ENCODE results near the gene GGCT.

The GGCT gene

DNA sequence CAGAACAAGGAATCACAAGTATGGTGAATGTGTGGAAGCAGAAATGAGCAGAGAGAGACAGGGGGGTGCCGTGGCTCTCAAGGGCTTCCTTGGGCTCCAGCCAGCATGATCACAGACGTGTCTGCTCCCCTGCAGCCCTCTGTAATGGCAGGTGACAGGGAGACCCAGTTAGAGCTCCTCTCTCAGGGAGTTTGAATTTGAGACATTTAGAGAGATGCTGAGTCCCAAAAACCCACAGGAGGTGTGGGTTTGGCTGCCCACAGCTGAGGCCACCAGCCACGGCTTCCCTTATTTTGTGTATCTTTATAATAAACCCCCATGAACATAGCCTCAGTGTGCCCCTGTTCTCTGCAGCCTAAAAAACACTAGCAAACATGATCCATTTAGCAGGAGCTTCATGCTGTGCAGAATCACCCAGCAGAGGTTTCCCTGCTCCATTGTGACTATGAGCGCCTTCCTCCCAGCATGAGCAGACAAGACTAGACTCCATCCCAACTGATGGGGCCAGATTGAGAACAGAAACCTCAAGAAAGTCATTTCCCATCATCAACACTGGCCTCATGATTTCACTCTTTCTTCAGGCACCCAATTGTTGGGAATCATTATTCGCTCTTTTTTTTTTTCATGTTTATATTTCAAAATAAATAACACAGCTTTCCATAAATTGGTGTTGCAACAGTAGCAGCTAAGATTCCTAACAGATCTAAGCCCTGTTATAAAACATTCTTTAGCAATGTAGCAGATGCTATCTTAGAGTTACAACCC lies 39.4 kb downstream of the GGCT start:
- no peak for DNase-seq (ENCODE audit: low read depth in 2 of 3, low spot score in 1 of 3)

DNA sequence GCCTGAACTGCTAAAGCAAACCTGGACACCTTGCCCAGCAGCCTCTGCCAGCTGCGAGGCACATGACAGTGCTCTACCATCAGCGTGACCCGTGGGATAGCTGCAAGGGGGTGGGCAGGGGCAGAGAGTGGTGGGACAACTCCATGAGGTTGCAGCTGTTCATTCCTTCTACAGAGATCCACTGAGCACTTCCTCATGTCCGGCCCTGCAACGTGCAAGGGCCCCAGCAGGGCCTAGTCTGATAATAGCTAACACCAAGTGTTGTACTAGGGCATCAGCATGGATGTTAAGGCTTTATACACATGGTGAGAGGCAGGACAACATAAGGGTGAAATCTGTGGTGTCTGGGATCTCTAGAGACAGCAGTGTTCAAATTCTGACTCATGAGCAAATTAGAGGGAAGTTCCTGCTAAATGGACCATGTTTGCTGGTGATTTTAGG lies 40.4 kb downstream of the GGCT start:
- no peak for DNase-seq (ENCODE audit: low read depth in 2 of 3, low spot score in 1 of 3)

DNA sequence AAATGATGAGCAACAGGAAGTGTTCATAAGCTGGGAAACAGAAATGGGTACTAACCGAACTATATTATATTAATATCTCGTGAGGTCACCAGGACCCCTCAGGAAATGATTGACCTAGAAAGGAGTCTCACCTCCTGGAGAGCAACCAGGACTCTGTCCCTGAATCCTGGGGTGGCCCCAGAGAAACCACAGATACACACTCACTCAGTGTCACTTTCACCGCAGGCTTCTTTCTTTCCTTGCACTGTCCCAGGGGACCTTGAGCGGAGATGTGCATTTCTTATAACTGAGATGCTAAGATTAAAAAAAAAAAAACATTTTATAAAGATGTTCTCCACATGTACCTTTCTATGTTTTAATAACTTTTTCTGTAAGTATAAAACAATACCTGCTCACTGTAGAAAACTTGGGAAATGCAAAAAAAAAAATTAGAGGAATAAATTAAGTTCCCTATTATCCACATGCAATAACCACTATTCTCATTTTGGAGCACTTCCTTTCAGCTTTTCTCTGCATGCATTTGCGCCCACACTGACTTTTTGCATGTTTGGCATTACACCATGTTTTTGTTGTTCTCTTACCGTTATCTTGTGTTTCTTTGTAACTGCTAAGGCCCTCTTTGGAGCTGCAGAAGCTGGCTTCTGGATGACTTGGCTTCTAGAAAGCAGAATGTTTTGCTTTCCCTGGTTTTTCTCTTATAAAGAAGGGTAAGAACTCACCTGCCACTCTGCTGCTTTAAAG lies 41.1 kb downstream of the GGCT start:
- no peak for DNase-seq (ENCODE audit: low read depth in 2 of 3, low spot score in 1 of 3)

DNA sequence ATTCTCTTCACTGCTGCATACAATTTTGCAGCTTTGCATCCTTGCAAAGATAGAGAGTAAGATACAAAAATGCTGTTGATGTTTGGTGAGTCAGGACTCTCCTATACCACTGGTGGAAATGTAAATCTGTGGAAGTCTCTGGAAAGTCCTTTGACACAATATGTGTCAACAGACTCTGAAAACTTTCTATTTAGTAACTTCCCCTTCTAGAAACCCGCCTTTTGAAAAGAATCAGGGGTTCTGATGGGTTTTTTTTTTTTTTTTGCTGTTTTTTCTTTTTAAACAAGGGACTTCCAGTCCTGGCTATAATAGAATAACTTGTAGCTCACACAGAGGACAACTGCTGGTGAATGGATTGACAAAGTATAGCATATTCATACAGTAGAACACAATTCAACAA lies 42.5 kb downstream of the GGCT start:
- no peak for DNase-seq (ENCODE audit: low read depth in 2 of 3, low spot score in 1 of 3)

DNA sequence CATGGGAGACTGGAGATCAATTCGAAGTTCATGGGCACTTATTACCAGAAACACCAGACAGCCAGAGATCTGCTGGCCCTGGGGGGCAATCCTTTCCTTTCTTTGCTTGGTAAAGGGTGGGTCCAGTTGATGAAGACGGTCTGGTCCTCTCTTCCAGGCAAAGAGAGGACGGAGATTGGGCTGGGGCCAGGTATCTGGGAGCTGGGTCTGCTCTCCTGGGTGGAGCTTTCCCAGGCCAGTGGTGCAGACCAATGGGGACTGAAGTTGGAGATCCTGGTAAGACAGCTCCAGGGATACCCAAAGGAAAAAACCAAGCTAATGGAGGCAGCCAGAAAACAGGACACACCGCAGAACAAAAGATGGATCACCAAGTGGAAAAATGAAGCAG lies 44.4 kb downstream of the GGCT start:
- DNase-seq (ENCODE audit: low read depth in 2 of 3, low spot score in 1 of 3), result no peak

DNA sequence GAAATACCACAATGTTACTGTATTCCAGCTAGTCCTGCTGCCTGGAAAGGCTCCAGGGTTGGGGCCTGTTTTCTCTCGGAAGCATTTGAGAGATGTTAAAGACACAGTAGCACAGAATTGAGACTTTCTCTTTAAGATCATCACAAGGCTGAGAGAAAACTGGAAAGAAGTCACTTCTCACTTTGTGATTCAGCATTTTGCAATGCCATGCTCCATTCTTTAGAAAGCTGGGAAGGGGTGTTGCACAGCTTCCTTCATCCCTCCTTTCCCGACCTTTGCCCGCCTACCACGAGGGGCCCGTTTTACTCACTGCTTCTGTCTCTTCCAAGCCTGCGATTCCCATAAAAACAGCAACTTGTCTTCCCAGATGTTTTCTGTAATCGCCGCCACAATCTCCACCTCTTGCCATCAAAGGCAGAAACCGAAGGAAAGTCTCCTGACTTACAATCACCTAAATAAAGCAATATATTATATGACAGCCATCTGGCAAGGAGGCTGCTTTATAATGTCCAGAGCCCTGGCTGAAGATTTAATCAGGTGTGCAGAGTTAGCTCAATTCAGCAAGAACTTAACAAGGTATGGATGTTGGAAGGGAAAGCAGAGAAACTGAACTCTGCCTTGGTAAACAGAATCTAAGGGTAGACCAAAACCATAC lies 44.9 kb downstream of the GGCT start:
- no peak for DNase-seq (ENCODE audit: low read depth in 2 of 3, low spot score in 1 of 3)

DNA sequence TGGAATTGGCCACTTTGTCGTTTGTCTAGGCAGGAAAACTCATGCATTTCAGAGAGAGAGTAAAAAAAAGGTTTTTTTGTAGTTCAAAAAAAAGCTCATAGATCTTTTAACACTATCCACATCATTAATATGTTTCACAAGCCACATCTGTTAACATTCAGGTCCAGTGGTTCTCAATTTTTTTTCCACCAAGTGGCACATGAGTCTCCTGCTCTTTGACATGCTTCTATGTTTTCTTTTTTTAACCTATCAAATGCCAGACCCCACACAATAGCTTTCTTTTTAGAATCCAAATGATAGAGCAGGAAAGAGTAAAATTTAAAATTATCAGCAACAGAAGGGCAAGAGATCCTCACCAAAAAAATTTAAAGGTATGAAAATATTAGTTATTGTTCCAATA lies 46.3 kb downstream of the GGCT start:
- DNase-seq (ENCODE audit: low read depth in 2 of 3, low spot score in 1 of 3), result no peak

DNA sequence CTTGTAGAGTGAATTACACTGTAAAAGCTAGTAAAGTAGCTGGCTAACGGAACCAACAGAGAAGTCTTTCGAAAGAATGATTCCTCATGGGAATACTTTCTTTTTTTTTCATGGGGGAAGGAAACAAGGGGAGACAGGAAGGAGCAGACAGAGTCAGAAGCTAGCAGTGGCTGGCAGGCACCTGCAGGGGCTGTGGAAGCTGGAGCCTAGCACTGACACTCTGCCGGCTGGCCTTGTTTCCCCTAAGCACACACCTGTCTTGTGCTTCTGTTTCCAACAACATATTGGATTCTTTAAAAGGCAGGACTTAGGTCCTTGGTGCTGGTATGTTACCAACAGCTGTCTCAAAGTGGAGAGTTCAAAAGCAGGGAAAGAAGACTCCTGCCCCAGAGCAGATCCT lies 50.7 kb downstream of the GGCT start:
- DNase-seq (ENCODE audit: low read depth in 2 of 3, low spot score in 1 of 3), result no peak

DNA sequence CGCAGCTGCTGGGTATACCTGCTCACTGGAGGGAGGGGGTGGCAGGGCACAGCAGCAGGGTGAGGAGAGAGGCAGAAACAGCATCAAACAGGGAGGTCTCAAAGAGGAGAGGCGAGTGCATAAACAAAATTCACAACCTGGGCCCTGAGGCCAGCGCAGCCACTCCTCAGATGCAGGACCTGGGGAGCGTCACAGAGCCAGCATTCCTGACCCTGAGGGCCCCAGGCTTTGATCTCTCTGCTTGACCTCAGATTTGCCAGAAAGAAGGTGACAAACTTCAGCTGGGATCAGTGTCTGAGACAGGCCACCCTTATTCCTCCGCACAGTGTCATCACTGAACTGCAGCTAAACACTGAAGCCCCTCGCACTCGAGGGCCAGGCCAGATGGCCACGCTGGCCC lies 51.6 kb downstream of the GGCT start:
- no peak for DNase-seq (ENCODE audit: low read depth in 2 of 3, low spot score in 1 of 3)

DNA sequence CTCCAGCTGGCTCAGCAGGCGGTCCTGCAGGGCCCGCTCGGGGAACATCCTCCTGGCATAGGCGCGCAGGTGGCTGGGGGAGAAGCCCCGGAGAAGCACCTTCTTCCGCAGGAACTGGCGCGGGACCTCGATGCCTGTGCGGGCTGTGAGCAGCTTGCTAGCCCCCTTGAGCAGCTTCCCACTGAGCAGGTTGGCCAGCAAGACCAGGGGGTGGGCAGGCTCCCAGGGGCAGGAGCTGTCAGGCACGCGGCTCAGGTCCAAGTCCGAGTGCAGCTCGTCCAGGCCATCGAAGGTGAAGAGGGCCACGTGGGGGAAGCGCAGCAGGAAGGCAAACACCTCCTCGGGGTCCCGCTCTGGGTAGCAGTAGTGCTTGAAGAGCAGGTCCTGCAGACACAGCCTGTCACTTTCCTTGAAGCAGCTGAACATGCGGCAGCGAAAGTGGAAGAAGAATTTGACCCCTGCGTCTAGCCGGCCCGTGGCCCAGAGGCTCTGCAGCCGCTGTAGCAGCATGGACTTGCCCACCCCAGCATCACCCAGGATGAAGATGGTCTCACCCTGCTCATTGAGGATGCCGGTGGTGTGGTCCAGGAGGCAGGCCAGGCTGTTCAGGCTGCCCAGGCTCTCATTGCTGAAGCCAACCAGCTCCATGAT lies 52.2 kb downstream of the GGCT start:
- DNase-seq (ENCODE audit: low read depth in 2 of 3, low spot score in 1 of 3), result no peak

DNA sequence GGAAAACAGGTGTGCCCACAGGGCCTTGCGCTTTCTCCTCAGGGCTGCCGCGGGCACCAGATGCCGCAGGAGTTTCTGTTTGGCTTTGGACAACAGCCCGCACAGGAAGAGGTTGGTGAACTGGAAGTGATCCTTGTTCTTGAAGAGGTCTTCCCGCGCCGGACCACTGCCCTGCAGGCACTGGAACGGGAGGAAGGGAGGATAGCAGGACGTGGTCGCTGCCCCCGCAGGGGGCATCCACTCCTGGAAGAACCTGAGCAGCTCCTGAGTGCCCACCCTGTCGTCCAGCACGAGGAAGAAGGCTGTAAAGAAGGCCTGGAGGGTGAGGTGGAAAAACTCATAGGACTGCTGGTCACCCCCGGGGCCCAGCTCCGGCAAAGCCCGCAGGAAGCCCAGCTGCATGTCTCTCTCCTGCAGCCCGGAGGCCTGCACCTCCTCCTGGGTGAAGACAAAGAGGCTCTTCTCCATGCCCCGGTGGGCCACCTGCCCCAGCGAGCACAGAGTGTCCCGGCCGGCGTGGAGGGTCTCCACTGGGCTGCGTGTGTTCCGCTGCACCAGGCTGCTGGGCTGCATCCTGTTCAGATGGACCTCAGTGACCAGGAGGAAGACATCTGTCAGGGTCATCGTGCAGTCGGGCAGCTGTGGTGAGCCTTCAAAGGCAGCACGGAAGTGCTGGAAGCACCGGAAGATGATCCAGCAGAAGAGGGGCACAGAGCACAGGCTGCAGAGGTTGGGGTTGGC lies 52.9 kb downstream of the GGCT start:
- DNase-seq (ENCODE audit: low read depth in 2 of 3, low spot score in 1 of 3), result no peak

DNA sequence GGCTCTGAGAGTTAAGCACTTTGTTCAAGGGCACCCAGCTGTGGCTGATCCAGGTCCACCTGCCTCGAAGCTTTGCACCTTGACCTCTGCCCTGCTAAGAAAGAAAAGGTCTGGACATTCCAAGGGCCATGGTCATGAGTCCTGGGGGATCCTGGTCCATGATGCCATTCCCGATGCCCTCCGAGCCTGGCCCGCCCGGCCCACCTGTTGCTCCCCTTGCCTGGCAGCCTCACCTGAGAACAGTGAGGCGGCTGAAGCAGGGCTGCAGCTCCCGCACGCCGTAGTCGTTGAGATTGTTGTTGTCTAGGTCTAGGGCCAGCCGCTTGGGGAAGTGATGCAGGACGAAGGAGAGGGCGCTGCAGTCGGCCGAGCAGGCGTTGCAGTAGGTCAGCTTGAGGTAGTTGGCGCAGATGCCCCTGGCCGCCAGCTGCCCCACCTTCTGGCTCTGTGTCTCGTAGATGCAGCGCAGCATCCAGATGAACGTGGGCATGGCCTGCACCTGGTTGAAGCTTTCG lies 53.6 kb downstream of the GGCT start:
- no peak for DNase-seq (ENCODE audit: low read depth in 2 of 3, low spot score in 1 of 3)

DNA sequence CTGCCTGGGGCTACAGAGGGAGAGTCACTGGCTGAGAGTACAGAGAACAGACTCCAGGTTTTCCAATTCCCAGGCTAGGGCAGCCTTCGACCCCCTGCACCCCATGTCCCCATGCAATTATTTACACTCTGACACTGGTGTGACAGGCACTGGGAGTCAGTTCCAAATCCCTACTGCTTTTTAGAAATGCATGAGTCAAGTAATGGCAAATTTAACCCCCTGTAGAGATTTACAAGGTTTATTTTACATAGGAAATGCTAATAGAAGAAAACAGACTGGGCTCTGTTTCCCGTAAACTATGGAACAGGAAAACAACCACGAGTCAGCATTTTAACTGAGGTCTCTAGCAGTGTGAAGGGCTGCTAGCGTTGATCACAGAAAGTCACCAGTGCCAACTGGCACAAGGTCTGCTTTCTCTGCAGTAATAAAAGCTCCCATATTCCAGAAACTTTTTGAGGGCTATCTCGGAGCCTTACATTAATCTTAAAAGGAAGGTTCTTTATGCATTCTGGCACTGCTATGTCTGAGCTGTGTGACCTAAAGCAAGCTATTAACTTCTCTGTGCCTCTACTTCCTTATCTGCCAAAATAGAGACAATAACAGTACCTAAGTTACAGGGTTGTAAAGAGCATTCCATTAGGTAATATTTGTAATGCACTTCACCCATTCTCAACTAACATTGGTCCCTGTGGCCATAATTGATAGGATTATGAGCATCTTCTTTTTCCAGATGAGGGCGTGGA lies 54.2 kb downstream of the GGCT start:
- DNase-seq (ENCODE audit: low read depth in 2 of 3, low spot score in 1 of 3), result no peak

DNA sequence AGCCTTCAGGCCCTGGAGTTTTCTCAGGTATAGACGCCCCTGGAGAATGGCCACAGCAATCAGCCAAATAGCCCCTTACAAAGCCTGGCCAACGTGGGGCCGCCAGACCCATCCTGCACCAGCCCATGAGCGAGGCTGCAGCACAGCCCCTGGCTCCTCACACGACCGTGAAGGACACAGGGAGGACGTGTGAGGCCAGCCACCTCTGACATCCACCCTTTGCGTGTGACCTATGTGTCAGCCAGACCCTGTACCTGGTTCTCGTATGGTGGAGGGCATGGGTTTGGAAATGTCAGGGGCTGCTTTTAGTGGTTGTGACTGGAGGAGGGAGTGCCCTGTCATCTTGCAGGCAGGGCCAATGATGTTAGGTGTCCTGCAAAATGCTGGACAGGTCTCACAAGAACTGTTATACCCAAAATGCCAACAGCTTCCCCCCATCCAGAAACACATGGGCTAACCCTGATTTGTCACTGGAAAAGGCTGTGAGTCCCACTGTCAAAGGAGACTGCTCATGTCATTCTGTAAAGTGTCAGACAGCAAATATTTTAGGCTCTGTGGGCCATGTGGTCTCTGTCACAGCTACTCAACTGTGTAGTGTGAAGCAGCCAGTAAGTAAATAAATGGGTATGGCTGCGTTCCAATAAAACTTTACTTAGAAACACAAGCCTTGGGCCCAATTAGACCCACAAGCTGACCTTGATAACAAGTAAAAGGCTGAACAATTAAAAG lies 56.0 kb downstream of the GGCT start:
- no peak for DNase-seq (ENCODE audit: low read depth in 2 of 3, low spot score in 1 of 3)

DNA sequence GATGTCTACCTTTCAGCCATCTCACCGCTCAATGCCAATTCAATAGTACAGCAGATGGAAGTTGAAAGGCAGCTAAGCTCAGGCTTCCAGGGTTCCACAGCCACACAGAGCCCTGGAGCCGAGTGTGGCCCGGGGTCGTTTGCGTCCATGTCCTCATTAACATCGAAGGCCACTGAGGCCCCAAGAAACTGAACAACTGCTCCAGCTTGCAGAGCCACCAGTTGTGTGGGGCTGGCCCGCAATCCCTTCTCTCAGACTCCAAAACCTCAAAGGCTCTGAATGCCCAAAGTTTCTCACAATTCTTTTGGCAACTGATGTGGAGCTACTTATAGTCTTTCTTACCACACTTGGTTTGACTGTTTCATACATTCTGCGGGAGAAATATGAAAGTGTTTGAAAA lies 57.2 kb downstream of the GGCT start:
- no peak for DNase-seq (ENCODE audit: low read depth in 2 of 3, low spot score in 1 of 3)
